IMR-90 (cell line): ENCODE measurements around the gene VWA7. TPM values are rescaled to one million over a fixed set of nuclear protein-coding genes. Genes with fewer than 3 reads are reported as not detected.

Experiments
- ATAC-seq: fragments of 200-7000 bp; cut with Tn5 transposase; 2 replicates; pipeline ENCODE4 v1.9.1; 2020; ENCODE audit warnings: low read depth, mild to moderate bottlenecking, moderate library complexity
- BruUV-seq: library from RNA; stranded (reverse); fragments of 400-500 nt; replicated peaks from 2 replicates; lab custom pipeline; 2021; lab: Mats Ljungman, UMichigan
- CTCF ChIA-PET: fragments of 300-600 bp; formaldehyde crosslinking; extraction: SDS; loops from one replicate; lab custom pipeline; 2021; ENCODE audit warnings: antibody characterized with exemption; lab: Yijun Ruan, JAX
- POLR2A ChIA-PET: fragments of 300-600 bp; sonication (Branson Sonifier 250); formaldehyde crosslinking; loops from one replicate; lab custom pipeline; 2022; ENCODE audit warnings: antibody characterized with exemption; ENCODE audit not compliant: unreplicated experiment; lab: Charles Lee
- DNase-seq: peaks from one replicate; pipeline ENCODE4 v3.0.0; 2013
- H2AFZ ChIP-seq: replicated peaks from 2 replicates; pipeline ENCODE3; 2013; ENCODE audit warnings: low read length, mild to moderate bottlenecking; ENCODE audit not compliant: poor library complexity
- H2AK5ac ChIP-seq: 2 replicates; pipeline ENCODE4 v1.6.1; 2013; ENCODE audit warnings: low read depth, low read length, inconsistent platforms
- H2AK9ac ChIP-seq: replicated peaks from 2 replicates; pipeline ENCODE3; 2013; ENCODE audit warnings: mild to moderate bottlenecking, low read depth, low read length, moderate library complexity; ENCODE audit not compliant: poor library complexity
- H2BK120ac ChIP-seq: 2 replicates; pipeline ENCODE4 v1.6.1; 2013; ENCODE audit warnings: low read depth, low read length, inconsistent platforms
- H2BK15ac ChIP-seq: 3 replicates; pipeline ENCODE4 v1.6.1; 2013; ENCODE audit warnings: low read depth, low read length, inconsistent platforms
- H2BK20ac ChIP-seq: 2 replicates; pipeline ENCODE4 v1.6.1; 2013; ENCODE audit warnings: low read depth, mild to moderate bottlenecking, inconsistent platforms, low read length, moderate library complexity
- H2BK5ac ChIP-seq: 2 replicates; pipeline ENCODE4 v1.6.1; 2013; ENCODE audit warnings: mild to moderate bottlenecking, low read depth, low read length, inconsistent platforms; ENCODE audit not compliant: poor library complexity, severe bottlenecking
- H3K14ac ChIP-seq: replicated peaks from 2 replicates; pipeline ENCODE4 v1.6.1; 2013; ENCODE audit warnings: low read depth, low read length, inconsistent platforms
- H3K18ac ChIP-seq: 2 replicates; pipeline ENCODE4 v1.6.1; 2013; ENCODE audit warnings: low read depth, low read length, control low read depth
- H3K23ac ChIP-seq: 2 replicates; pipeline ENCODE4 v1.6.1; 2013; ENCODE audit warnings: low read depth, low read length, inconsistent platforms
- H3K27ac ChIP-seq: 2 replicates; pipeline ENCODE4 v1.5.1; 2013; ENCODE audit warnings: mild to moderate bottlenecking, control low read depth, low read length; ENCODE audit not compliant: insufficient read depth
- H3K27me3 ChIP-seq: 2 replicates; pipeline ENCODE4 v1.6.1; 2013; ENCODE audit warnings: low read length; ENCODE audit not compliant: control insufficient read depth, insufficient read depth
- H3K36me3 ChIP-seq: 2 replicates; pipeline ENCODE4 v1.6.1; 2013; ENCODE audit warnings: low read length, mixed read lengths; ENCODE audit not compliant: control insufficient read depth, insufficient read depth
- H3K4ac ChIP-seq: 2 replicates; pipeline ENCODE4 v1.6.1; 2013; ENCODE audit warnings: low read depth, low read length, inconsistent platforms
- H3K4me1 ChIP-seq: 2 replicates; pipeline ENCODE4 v1.6.1; 2013; ENCODE audit warnings: low read length, mixed read lengths; ENCODE audit not compliant: control insufficient read depth, insufficient read depth
- H3K4me2 ChIP-seq: 2 replicates; pipeline ENCODE4 v1.6.1; 2013; ENCODE audit warnings: low read depth, mild to moderate bottlenecking, control low read depth, low read length, moderate library complexity
- H3K4me3 ChIP-seq: 2 replicates; pipeline ENCODE4 v1.5.1; 2013; ENCODE audit warnings: low read depth, mild to moderate bottlenecking, control low read depth, low read length, moderate library complexity; ENCODE audit not compliant: insufficient read depth
- H3K56ac ChIP-seq: 2 replicates; pipeline ENCODE4 v1.6.1; 2013; ENCODE audit warnings: low read length, inconsistent platforms; ENCODE audit not compliant: insufficient read depth; ENCODE audit errors: extremely low read depth
- H3K79me1 ChIP-seq, 2 experiments: 2 replicates each; pipeline ENCODE4 v1.6.1; 2013; ENCODE audit warnings: low read length in 2 of 2, inconsistent platforms in 1 of 2, low read depth in 1 of 2
- H3K9ac ChIP-seq: 2 replicates; pipeline ENCODE4 v1.6.1; 2013; ENCODE audit warnings: low read depth, low read length, control low read depth
- H3K9me1 ChIP-seq: 2 replicates; pipeline ENCODE4 v1.6.1; 2013; ENCODE audit warnings: low read length, inconsistent platforms; ENCODE audit not compliant: insufficient read depth
- H3K9me3 ChIP-seq: 2 replicates; pipeline ENCODE4 v1.6.1; 2013; ENCODE audit warnings: low read length; ENCODE audit not compliant: control insufficient read depth, insufficient read depth
- H4K20me1 ChIP-seq: 2 replicates; pipeline ENCODE4 v1.6.1; 2013; ENCODE audit warnings: low read length, inconsistent platforms; ENCODE audit not compliant: insufficient read depth
- H4K5ac ChIP-seq: 2 replicates; pipeline ENCODE4 v1.6.1; 2013; ENCODE audit warnings: mild to moderate bottlenecking, low read depth, low read length, control low read depth
- H4K8ac ChIP-seq, 2 experiments: 2 replicates each; pipeline ENCODE4 v1.6.1; 2013; ENCODE audit warnings: low read depth in 2 of 2, low read length in 2 of 2, control low read depth in 1 of 2, inconsistent platforms in 1 of 2
- H4K91ac ChIP-seq: 2 replicates; pipeline ENCODE4 v1.6.1; 2013; ENCODE audit warnings: low read depth, low read length, inconsistent platforms; ENCODE audit not compliant: insufficient read depth
- BHLHE40 ChIP-seq: fragments of 150-350 bp; IDR thresholded peaks from 2 replicates; pipeline ENCODE4 v1.6.1; 2016; ENCODE audit warnings: mild to moderate bottlenecking, low read depth, low read length
- CHD1 ChIP-seq: IDR thresholded peaks from 2 replicates; pipeline ENCODE4 v1.6.1; 2012; ENCODE audit warnings: low read depth, low read length, improper control_type of control experiment
- FOS ChIP-seq: fragments of 150-350 bp; IDR thresholded peaks from 2 replicates; pipeline ENCODE4 v1.6.1; 2016; ENCODE audit warnings: low read depth, low read length
- MAFK ChIP-seq: IDR thresholded peaks from 2 replicates; pipeline ENCODE4 v1.6.1; 2012; ENCODE audit warnings: low read depth, low read length, improper control_type of control experiment
- MXI1 ChIP-seq: IDR thresholded peaks from 2 replicates; pipeline ENCODE4 v1.6.1; 2012; ENCODE audit warnings: low read depth, mild to moderate bottlenecking, low read length, moderate library complexity, borderline replicate concordance
- NFE2L2 ChIP-seq: fragments of 150-350 bp; IDR thresholded peaks from 2 replicates; pipeline ENCODE4 v1.6.1; 2016; ENCODE audit warnings: low read depth, mild to moderate bottlenecking, low read length
- RCOR1 ChIP-seq: IDR thresholded peaks from 2 replicates; pipeline ENCODE4 v1.6.1; 2012; ENCODE audit warnings: mild to moderate bottlenecking, low read length, improper control_type of control experiment; ENCODE audit not compliant: insufficient replicate concordance
- whole genome bisulfite sequencing, 2 experiments: methylation state at CpG; one replicate each; pipeline versions ENCODE4 v1.1.5 to v1.1.7; 2013; ENCODE audit warnings: missing lambda C conversion rate in 2 of 2; ENCODE audit not compliant: insufficient read length in 1 of 2; ENCODE audit errors: extremely low coverage in 2 of 2; 5-methylcytosine and 5-hydroxymethylcytosine counted together
- dilution Hi-C: fragments of 300-500 bp; cut with HindIII; formaldehyde crosslinking; loops from one replicate; pipeline ENCODE4 v1.14.3; 2018; ENCODE audit warnings: low sequenced_read_pairs; ENCODE audit not compliant: unreplicated experiment
- in situ Hi-C: fragments of 300-500 bp; cut with MboI; formaldehyde crosslinking; loops from 3 replicates; pipeline ENCODE4 v1.14.3; 2019; ENCODE audit warnings: low sequenced_read_pairs, inconsistent platforms, mixed read lengths
- intact Hi-C: fragments of 100-400 bp; cut with micrococcal nuclease; formaldehyde crosslinking; loops from 2 replicates; pipeline ENCODE4 v1.10.0; 2022
- polyA plus RNA-seq, 3 experiments: library from polyadenylated mRNA; depleted of rRNA; stranded (reverse); fragments of >200 nt; gene quantifications; 2 replicates each; pipeline ENCODE4 v1.2.3, GENCODE V29; 2012; ENCODE audit warnings: low replicate concordance in 1 of 3
- total RNA-seq: library from RNA; depleted of rRNA; stranded (reverse); fragments of >200 nt; gene quantifications from 2 replicates; pipeline ENCODE4 v1.2.3, GENCODE V29; 2012
- TF ChIP-seq, protein P1 (sequence below): fragments of 150-350 bp; IDR thresholded peaks from 2 replicates; pipeline ENCODE4 v1.6.1; 2016; ENCODE audit warnings: low read depth, mild to moderate bottlenecking, low read length, moderate library complexity, borderline replicate concordance
- TF ChIP-seq, protein P2 (sequence below): fragments of 150-350 bp; IDR thresholded peaks from 2 replicates; pipeline ENCODE4 v1.6.1; 2017; ENCODE audit warnings: mild to moderate bottlenecking, antibody characterized with exemption, low read length, low read depth

VWA7 gene
- total and polyA plus RNA-seq, 2 of the 4 experiments (the other 2 are of a cell fraction) = under 0.01 to 1.4 TPM

DNA sequence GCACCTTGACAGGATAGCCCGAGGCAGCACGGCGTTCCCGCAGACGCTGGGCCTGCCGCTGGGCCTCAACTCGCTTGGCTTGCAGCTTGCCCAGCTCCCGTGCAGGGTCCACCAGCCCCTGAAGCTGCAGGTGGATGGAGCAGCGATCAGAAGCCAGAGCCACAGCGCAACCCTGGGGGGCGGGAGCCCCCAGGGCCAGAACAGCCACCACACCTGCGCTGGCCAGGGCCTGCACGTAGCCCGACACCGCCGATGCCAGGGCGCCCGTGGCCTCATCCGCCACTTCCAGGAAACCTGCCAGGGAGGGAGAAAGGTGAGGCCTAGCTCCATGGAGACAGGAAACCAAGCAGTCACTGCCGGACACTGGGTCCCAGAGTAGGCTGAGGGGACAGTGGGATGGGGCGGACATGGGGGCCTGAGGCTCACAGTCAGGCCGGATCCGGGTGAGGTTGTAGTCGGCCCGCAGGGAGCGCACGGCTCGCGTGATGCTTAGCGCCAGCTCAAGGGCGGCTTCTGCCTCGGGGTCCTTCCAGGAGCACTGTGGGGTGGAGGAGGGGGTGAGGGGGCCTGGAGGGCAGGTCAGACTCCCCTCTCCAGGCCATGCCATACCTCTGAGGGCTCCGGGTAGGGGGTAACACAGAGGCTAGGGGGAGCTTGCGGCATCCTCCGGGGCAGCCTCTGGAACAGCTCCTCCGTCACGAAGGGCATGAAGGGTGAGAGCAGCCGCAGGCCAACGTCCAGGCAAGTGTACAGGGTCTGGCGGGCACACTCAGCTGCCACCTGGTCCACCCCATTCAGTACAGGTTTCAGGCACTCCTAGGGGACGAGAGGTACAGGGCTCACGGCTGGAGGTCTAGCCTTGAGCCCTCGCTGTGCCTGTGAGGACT, 2.1 kb upstream of the VWA7 start:
- in situ Hi-C loops = no loop called here
- H2BK5ac ChIP-seq = no peak overlapping the region
- no peak overlapping the region for H3K14ac ChIP-seq
- H4K8ac ChIP-seq = no peak overlapping the region
- WGBS, 2 experiments = 94% methylated on average over 18 of the region's 43 CpGs; no CpG with 5 or more reads in 1 of the 2 experiments
- H3K4me2 ChIP-seq = no peak overlapping the region
- ChIA-PET POLR2A (no interaction called here), CTCF (interaction anchor here (0.7 kb wide), 1 partner anchor 12 kb away, joined by 3 read pairs; no protein-coding TSS in a partner anchor)
- dilution Hi-C loops = no loop called here
- no peaks in the 10 kb centered on the region for H4K20me1 ChIP-seq
- H3K4ac ChIP-seq = no peak overlapping the region
- no peak overlapping the region for H3K18ac ChIP-seq
- no peaks in the 10 kb centered on the region for H3K27me3 ChIP-seq
- H3K27ac ChIP-seq = no peak overlapping the region
- H3K79me1 ChIP-seq = 0 out of 4 replicates have a peak, but pooled peaks cover 0 to 6% of the 10 kb centered on the region in 2 experiments
- TF ChIP-seq MAFK (no peak), NFE2L2 (no peak), BHLHE40 (no peak), FOS (no peak), CHD1 (no peak), RCOR1 (no peak), MXI1 (no peak)
- TF ChIP-seq, protein P1, sequence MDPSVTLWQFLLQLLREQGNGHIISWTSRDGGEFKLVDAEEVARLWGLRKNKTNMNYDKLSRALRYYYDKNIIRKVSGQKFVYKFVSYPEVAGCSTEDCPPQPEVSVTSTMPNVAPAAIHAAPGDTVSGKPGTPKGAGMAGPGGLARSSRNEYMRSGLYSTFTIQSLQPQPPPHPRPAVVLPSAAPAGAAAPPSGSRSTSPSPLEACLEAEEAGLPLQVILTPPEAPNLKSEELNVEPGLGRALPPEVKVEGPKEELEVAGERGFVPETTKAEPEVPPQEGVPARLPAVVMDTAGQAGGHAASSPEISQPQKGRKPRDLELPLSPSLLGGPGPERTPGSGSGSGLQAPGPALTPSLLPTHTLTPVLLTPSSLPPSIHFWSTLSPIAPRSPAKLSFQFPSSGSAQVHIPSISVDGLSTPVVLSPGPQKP = no peak
- TF ChIP-seq, protein P2, sequence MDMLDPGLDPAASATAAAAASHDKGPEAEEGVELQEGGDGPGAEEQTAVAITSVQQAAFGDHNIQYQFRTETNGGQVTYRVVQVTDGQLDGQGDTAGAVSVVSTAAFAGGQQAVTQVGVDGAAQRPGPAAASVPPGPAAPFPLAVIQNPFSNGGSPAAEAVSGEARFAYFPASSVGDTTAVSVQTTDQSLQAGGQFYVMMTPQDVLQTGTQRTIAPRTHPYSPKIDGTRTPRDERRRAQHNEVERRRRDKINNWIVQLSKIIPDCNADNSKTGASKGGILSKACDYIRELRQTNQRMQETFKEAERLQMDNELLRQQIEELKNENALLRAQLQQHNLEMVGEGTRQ = no peak
- BruUV-seq = no TSS peak
- H3K56ac ChIP-seq = no peak overlapping the region
- 0 out of 2 replicates have a peak, but pooled peaks cover 8% of the 10 kb centered on the region for H3K9me1 ChIP-seq
- H3K23ac ChIP-seq = no peak overlapping the region
- intact Hi-C loops = no loop called here
- H3K36me3 ChIP-seq = peaks cover 53% of the 10 kb centered on the region
- H2AK9ac ChIP-seq = no peak overlapping the region
- H2BK120ac ChIP-seq = no peak overlapping the region
- no peak overlapping the region for H3K4me3 ChIP-seq
- no peaks in the 10 kb centered on the region for H3K9me3 ChIP-seq
- no peak overlapping the region for H2BK15ac ChIP-seq
- H4K5ac ChIP-seq = no peak overlapping the region
- no peak overlapping the region for H2BK20ac ChIP-seq
- no peak overlapping the region for H3K9ac ChIP-seq
- H3K4me1 ChIP-seq = peaks cover 10% of the 10 kb centered on the region
- no peak overlapping the region for H4K91ac ChIP-seq
- ATAC-seq (no peak), DNase-seq (no peak)
- H2AFZ ChIP-seq = no peak overlapping the region
- H2AK5ac ChIP-seq = no peak overlapping the region
